Ishikawa (cell line): ENCODE results near the gene SFT2D2.

ENCODE experiments used
- CEBPB ChIP-seq: IDR thresholded peaks from 2 replicates; pipeline ENCODE4 v1.6.1; 2012
- CREB1 ChIP-seq: IDR thresholded peaks from 2 replicates; pipeline ENCODE4 v1.6.1; 2012; ENCODE audit warnings: low read depth
- EGR1 ChIP-seq: IDR thresholded peaks from 2 replicates; pipeline ENCODE4 v1.6.1; 2012
- EP300 ChIP-seq: IDR thresholded peaks from 2 replicates; pipeline ENCODE4 v1.6.1; 2012; ENCODE audit warnings: borderline replicate concordance
- FOXM1 ChIP-seq: IDR thresholded peaks from 2 replicates; pipeline ENCODE4 v1.6.1; 2012; ENCODE audit warnings: low read depth, borderline replicate concordance
- NFIC ChIP-seq: IDR thresholded peaks from 2 replicates; pipeline ENCODE4 v1.6.1; 2012
- RAD21 ChIP-seq: IDR thresholded peaks from 2 replicates; pipeline ENCODE4 v1.6.1; 2012; ENCODE audit warnings: low read depth
- TAF1 ChIP-seq: IDR thresholded peaks from 2 replicates; pipeline ENCODE4 v1.6.1; 2012; ENCODE audit warnings: low read depth, mild to moderate bottlenecking
- TCF12 ChIP-seq: IDR thresholded peaks from 2 replicates; pipeline ENCODE4 v1.6.1; 2012; ENCODE audit warnings: low read depth
- TEAD4 ChIP-seq: IDR thresholded peaks from 2 replicates; pipeline ENCODE4 v1.6.1; 2012
- YY1 ChIP-seq: IDR thresholded peaks from 2 replicates; pipeline ENCODE4 v1.6.1; 2012; ENCODE audit warnings: low read depth
- ZBTB7A ChIP-seq: IDR thresholded peaks from 2 replicates; pipeline ENCODE4 v1.6.1; 2012; ENCODE audit warnings: low read depth
- TF ChIP-seq, protein P1 (sequence below): IDR thresholded peaks from 2 replicates; pipeline ENCODE4 v1.6.1; 2012
- TF ChIP-seq, protein P2 (sequence below): IDR thresholded peaks from 2 replicates; pipeline ENCODE4 v1.6.1; 2012
- TF ChIP-seq, protein P3 (sequence below): IDR thresholded peaks from 2 replicates; pipeline ENCODE4 v1.6.1; 2012; ENCODE audit warnings: low read depth, mild to moderate bottlenecking

Gene SFT2D2

DNA sequence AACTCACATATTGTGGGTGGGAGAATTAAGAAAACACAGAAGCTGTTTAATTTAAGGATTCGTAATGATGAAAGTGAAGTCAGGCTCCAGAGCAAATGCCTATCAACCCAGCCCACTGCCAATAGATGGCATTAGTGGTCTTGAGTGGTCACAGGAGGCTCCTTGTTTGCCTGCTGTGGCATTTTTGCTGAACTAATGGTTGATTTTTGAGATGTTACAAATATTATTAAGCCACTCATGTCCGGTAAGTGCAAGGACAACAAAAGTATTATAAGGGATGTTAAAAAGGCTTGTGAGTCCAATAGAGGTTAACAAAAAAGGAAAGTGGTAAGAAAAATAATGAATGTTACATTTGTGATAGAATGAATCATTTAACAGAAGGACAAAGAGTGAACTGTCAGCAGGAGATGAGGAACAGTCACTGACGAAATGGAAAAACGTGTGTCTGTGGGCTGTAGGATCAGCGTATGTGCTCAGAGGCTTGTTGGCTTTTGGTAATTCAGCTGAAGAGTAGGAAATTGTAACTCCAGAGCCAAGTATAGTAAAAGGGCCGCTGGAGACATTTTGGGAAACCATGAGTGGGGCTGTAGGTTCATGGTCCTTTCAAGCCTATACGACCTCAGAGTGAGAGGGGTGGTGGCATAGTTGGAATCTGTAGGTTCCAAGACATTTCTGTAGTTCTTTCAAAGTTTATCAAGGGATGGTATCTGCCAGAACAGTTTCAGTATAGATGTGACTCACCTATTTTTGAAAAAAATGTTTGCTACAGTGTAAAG, 11.2 kb downstream of the SFT2D2 start:
- TF ChIP-seq ZBTB7A, result no peak
- TF ChIP-seq EP300, result no peak
- TF ChIP-seq NFIC, result no peak
- TF ChIP-seq, protein P1, sequence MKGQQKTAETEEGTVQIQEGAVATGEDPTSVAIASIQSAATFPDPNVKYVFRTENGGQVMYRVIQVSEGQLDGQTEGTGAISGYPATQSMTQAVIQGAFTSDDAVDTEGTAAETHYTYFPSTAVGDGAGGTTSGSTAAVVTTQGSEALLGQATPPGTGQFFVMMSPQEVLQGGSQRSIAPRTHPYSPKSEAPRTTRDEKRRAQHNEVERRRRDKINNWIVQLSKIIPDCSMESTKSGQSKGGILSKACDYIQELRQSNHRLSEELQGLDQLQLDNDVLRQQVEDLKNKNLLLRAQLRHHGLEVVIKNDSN, result no peak
- TF ChIP-seq, protein P2, sequence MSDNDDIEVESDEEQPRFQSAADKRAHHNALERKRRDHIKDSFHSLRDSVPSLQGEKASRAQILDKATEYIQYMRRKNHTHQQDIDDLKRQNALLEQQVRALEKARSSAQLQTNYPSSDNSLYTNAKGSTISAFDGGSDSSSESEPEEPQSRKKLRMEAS, result no peak
- no peak for TF ChIP-seq FOXM1
- no peak for TF ChIP-seq CREB1
- TF ChIP-seq, protein P3, sequence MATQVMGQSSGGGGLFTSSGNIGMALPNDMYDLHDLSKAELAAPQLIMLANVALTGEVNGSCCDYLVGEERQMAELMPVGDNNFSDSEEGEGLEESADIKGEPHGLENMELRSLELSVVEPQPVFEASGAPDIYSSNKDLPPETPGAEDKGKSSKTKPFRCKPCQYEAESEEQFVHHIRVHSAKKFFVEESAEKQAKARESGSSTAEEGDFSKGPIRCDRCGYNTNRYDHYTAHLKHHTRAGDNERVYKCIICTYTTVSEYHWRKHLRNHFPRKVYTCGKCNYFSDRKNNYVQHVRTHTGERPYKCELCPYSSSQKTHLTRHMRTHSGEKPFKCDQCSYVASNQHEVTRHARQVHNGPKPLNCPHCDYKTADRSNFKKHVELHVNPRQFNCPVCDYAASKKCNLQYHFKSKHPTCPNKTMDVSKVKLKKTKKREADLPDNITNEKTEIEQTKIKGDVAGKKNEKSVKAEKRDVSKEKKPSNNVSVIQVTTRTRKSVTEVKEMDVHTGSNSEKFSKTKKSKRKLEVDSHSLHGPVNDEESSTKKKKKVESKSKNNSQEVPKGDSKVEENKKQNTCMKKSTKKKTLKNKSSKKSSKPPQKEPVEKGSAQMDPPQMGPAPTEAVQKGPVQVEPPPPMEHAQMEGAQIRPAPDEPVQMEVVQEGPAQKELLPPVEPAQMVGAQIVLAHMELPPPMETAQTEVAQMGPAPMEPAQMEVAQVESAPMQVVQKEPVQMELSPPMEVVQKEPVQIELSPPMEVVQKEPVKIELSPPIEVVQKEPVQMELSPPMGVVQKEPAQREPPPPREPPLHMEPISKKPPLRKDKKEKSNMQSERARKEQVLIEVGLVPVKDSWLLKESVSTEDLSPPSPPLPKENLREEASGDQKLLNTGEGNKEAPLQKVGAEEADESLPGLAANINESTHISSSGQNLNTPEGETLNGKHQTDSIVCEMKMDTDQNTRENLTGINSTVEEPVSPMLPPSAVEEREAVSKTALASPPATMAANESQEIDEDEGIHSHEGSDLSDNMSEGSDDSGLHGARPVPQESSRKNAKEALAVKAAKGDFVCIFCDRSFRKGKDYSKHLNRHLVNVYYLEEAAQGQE, result no peak
- no peak for TF ChIP-seq TEAD4
- TF ChIP-seq TCF12, result no peak
- TF ChIP-seq CEBPB, result no peak
- TF ChIP-seq EGR1, result no peak
- no peak for TF ChIP-seq RAD21
- TF ChIP-seq TAF1, result no peak
- no peak for TF ChIP-seq YY1

- TF ChIP-seq EP300 (peak; percentile 96), TEAD4 (peak; percentile 80), FOXM1 (peak; percentile 97), TCF12 (peak; percentile 94), TAF1 (no peak), EGR1 (no peak), RAD21 (no peak; the same call in 1 of the 2 replicates), CEBPB (peak; percentile 51; the same call in 1 of the 2 replicates), NFIC (peak; percentile 99)
- TF ChIP-seq, protein P2, result peak; percentile 71
Measured at GRCh38 chr1:168243198-168243597, 17.4 kb downstream of the SFT2D2 start.

GRCh38 chr1:168243636-168244212, 17.9 kb downstream of the SFT2D2 start:
- no peak for TF ChIP-seq CEBPB
- peak; percentile 38; the same call in 1 of the 2 replicates for TF ChIP-seq EP300

DNA sequence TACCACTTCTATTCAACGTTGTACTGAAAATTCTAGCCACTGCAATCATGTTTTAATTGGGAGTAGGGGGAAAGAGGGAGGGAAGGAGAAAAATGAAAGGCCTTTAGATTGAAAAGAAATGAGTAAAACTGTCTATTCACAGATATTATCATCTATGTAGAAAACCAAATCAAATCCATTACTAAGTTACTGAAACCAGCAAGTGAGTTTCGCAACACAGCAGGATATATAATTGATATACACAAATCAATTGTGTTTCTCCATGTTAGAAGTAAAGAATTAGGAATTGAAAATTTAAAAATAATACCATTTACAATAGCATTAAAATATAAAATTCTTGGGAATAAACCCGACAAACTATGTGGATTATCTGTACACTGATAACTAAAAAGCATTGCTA, 19.2 kb downstream of the SFT2D2 start:
- TF ChIP-seq CEBPB, result peak; percentile 51
- TF ChIP-seq FOXM1, result no peak

DNA sequence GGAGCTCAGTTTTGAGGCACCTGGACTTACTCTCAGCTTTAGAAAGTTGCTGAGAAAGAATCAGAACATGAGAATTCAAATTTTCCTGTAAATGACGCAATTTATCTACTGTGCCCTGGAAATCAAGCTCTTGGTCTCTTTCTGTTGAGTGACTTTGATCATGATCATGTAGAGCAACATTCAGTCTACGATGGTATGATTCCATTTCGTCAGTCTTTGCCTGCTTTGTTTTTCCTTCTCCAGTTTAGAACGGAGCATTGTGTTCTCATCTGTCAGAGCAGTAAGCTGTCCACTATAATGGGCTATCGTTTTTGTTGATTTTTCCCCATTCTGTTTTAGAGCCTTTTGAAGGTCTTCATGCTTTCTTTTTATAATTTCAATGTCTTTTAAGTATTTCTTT, 20.7 kb downstream of the SFT2D2 start:
- TF ChIP-seq, protein P3, result no peak
- no peak for TF ChIP-seq CEBPB

DNA sequence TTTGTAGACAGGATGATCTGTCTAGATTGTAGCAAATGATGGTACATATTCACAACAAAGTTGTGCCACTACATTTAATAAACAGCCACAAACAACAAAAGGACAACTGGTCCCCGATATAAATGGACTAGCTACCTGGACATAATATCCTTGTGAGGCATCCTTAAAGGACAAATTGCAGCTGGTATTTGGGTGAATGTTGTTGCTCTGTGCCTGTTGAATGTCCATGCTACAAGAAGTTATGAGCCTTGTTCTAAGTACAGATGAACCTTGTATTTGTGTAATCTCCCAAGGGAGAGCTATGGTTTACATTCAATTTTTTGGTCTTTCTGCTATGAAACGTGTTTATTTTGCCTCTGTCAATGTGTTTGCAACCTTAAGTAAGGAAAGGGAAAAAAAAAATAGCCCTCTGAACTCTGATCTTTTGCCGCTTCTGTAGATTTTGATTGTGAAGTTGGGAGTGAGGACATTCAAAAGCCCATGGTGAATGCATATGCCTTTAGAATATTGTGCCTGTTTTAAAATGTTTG, 26.5 kb downstream of the SFT2D2 start:
- no peak for TF ChIP-seq NFIC
- TF ChIP-seq EP300, result no peak
- TF ChIP-seq FOXM1, result no peak
- no peak for TF ChIP-seq YY1
- TF ChIP-seq, protein P2, result no peak
- TF ChIP-seq, protein P1, result no peak
- no peak for TF ChIP-seq TAF1
- no peak for TF ChIP-seq RAD21
- TF ChIP-seq CEBPB, result no peak
- no peak for TF ChIP-seq TCF12
- TF ChIP-seq TEAD4, result no peak
- TF ChIP-seq, protein P3, result no peak
